Cardiac septum (tissue), 1 donor: Measurements from ENCODE around the gene GNG4. TPM values are rescaled to one million over a fixed set of nuclear protein-coding genes. Genes with fewer than 3 reads are reported as not detected.
"Not testable (repeated sequence)": the region's sequence is repeated elsewhere in the genome, so short reads cannot be mapped to it uniquely, and the experiment has no call there.

Experiments used
- DNase-seq: peaks from one replicate; pipeline ENCODE4 v3.0.0-alpha.2; 2020; ENCODE audit warnings: low spot score
- intact Hi-C: fragments of 100-400 bp; cut with DNase I; formaldehyde crosslinking; loops from one replicate; pipeline ENCODE4 v1.14.0; 2022
- total RNA-seq: library from RNA; stranded (reverse); fragmentation: NEBNext Ultra II Directional; extraction: Animal tissue kit (Norgen Biotek cat#: 25700); gene quantifications from one replicate; pipeline ENCODE4 v1.2.1, GENCODE V29; 2021
- donor health status: DM: no; HTN: no; CAD: no.

GNG4 gene
- total RNA-seq, 1 donor from 2014 or later: 0.24 TPM

DNA sequence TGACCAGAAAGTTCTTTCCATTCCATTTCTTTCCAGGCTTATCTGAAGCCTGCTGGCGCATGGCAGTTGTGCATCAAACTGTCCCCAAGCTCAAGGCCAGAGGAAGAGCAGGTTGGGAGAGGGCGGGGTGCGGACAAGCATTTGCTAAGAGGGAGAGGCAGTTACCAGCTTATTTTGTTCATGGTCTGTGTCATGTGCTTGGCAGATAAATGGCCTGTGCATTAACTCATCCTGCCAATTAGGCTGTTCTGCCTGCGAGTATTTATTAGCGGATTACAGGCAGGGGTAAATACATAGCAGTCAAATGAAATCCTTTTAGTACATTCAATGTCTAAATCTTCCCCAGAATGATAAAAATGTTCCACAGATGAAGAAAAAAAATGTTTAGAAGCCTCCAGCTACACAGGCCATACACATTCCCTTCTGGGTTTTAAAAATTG lies 96.5 kb downstream of the GNG4 start:
- DNase-seq: no peak
- intact Hi-C loops: no loop called here

DNA sequence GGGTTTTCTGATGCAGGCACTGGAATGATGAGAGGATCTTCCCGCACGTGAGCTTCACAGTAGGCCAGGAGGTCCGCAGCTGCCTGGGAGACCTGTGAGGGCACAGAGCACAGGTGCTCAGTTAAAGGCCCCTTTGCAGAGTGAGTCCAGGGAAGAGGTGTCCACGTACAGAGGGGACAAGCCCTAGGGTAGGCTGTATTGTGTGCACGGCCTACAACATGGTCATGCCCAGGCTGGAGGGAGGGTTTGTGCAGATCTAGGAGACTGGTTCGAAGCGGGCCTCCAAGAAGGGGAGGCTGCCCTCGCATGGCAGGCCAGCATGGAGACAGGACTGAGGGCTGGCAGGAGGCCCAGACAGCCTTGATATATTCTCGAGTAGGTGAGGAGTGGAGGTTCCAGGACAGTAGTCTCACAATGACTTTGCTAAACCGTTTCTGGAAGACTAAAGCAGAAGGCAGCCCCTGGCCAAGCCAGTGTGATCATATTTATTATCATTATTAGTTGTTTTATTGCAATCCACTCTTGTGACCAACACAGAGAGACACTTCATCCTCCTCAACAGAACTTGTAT lies 97.4 kb downstream of the GNG4 start:
- intact Hi-C loops: no loop called here
- DNase-seq: no peak

DNA sequence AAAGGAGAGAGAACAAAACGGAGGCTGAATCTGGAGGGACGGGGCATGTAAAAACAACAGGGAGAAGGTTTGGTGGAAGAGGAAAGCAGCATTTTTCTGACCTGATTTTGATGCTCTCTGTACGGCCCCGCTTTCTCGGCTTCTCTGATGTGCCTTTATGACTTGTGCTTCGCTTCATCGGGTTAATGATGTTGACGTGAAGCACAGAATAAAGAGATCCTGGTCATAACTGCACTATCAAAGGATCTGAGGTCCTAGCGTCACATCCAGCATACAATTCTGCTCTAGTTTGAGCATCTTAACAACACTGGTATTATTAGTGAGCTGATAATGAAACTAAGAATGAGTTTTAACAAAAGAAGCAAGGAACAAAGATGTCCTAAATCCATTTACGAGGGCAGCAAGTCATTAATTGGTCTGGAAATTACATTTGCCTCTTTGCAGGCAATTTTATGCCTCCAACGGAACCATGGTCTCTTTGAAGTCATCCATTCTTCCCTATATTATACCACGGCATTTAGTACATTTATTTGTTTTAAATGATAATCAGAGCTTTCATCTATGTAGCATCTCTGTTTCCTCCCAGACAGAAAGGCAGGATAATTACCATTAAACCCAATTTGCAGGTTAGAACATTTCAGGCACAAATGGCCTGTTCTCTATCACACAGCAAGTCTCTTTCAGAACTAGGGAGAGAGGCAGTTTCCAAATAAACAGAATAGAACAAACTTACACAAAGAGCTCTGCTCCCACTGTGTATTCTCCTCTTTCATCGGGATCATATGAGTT lies 100.0 kb downstream of the GNG4 start:
- intact Hi-C loops: no loop called here
- no peak for DNase-seq

GRCh38 chr1:235546369-235547155 lies 103.0 kb downstream of the GNG4 start:
- DNase-seq: not testable (repeated sequence)

GRCh38 chr1:235545292-235545930 lies 104.2 kb downstream of the GNG4 start:
- no peak for DNase-seq
- intact Hi-C loops: no loop called here

More at GRCh38 chr1:235546369-235547155, 103.0 kb downstream of the GNG4 start:
- intact Hi-C loops: not testable (repeated sequence)

- intact Hi-C loops, DNase-seq: not testable (repeated sequence)
These were observed 106.7 kb downstream of the GNG4 start for GRCh38 chr1:235542845-235543244.

DNA sequence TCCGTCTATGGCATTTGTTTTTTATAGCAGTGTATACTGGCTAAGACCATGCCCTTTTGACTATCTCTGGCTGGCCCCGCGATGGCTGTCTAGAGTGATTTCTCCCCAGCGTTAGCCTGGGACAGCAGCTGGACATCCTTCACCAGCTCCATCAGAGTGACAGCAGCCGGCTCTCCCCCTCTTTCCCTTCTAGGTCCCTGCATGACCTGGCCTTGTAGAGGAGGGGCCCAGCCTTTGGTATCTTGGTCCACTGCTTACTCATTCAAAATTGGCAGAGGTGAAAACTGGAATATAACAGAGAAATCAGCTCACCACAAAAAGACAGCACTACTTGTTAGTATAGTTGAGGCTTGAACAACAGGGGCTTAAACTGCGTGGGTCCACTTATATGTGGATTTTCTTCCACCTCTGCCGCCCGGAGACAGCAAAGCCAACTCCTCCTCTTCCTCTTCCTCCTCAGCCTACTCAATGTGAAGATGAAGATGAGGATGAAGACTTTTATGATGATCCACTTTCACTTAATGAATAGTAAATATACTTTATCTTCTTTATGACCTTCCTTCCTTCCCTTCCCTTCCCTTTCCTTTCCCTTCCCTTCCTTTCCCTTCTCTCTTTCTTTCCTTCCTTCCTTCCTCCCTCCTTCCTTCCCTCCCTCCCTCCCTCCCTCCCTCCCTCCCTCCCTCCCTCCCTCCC lies 116.0 kb downstream of the GNG4 start:
- no peak for DNase-seq
- intact Hi-C loops: no loop called here

DNA sequence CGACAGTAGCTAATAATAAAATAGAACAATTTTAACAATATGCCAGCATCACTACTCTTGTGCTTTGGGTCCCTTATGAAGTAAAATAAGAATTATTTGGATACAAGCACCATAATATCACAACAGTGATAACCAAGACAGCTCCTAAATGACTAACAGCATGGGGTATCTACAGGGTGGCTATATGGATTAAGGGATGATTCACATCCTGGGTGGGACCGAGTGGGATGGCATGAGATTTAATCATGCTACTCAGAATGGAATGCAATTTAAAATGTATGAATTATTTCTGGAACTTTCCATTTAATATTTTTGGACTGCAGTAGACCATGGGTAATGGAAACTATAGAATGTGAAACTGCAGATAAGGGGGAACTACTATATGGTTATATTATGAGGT lies 117.2 kb downstream of the GNG4 start:
- DNase-seq: no peak
- intact Hi-C loops: no loop called here

DNA sequence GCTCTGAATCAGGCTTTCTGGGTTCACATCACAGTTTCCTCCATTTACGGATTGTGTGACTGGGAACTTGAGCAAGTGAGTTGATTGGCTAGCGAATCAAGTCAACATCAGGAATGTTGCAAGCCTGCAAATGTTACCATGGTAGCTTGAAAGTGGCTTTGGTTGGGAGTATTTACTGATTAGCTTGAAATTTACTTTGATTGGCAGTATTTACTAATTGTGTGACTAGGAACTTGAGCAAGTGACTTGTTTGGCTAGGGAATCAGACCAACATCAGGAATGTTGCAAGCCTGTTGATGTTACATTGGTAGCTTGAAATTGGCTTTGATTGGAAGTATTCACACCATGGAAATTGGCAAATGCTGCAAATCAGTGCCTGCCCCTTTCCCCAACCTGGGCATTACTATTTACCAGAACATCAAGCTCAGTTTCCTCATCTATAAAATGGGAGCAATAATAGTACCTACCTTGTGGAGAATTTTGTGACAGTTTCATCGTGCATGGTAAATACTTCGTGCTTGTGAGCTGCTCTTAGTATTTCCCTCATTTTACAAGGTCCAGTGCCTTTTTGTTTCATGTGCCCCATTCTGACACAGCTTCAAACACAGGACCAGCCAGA lies 122.3 kb downstream of the GNG4 start:
- no peak for DNase-seq
- intact Hi-C loops: no loop called here

- no peak for DNase-seq
- intact Hi-C loops: no loop called here
These were observed 124.3 kb downstream of the GNG4 start for GRCh38 chr1:235525314-235525713.

- intact Hi-C loops: no loop called here
- no peak for DNase-seq
These were observed 132.6 kb downstream of the GNG4 start for GRCh38 chr1:235516862-235517446.

- intact Hi-C loops: no loop called here
These were observed 133.6 kb downstream of the GNG4 start for GRCh38 chr1:235515844-235516512.

GRCh38 chr1:235513495-235514366 lies 135.9 kb downstream of the GNG4 start:
- no peak for DNase-seq
- intact Hi-C loops: loop anchor here (5.0 kb wide), 1 partner anchor 269 kb away; no protein-coding TSS in a partner anchor

More at GRCh38 chr1:235515844-235516512, 133.6 kb downstream of the GNG4 start:
- no peak for DNase-seq

DNA sequence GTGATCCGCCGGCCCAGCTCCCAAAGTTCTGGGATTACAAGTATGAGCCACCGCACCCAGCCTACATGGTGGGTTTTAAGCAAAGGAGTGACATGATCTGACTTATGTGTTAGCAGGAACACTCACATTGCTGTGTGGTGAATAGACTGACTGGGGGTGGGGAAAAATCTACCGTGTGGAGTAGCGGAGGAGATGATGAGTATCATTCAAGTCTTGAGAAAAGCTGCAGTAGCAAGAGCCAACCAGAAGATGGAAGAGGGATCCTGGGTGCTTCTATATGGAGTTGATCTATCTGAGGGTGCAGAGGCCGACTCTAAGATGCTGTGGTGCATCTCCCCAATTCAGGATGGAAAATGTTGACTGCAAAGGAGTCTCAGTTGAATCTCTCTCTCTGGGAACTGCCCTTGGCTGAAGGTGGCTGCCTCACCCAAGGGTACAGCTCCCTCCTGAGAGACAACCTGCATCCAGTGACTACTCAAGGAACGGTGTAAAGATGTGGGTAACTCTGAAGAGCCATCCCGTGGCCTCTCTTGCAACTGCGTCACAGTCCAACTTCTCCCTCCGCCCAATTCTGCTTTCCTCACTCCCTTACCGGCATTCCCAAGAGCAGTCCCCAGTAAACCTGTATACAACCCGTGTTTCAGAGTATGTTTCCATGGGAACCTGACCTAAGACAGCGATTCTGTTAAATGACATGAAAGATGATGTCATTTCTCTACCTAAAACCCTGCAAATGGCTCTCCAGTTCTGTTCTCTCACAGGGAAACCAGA lies 137.9 kb downstream of the GNG4 start:
- intact Hi-C loops: loop anchor here (5.0 kb wide), 1 partner anchor 271 kb away; no protein-coding TSS in a partner anchor
- no peak for DNase-seq

DNA sequence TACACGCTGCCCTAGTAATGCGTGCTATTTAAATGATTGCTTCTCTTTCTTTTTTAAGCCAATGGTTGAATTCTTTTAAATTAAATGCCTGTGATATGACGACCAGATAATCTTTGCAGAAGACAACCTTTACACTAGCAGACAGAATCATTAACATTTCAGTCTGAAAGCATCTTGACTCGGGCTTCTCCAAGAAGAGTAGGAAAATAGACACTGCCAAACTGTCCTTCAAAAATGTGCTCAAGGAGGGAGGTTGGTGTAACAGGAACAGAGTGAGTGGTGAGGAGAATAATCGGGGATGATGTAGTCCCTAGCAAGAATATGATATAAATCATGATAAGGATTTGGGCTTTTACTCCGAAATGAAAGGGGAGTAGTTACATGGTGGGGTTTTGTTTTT lies 138.8 kb downstream of the GNG4 start:
- intact Hi-C loops: loop anchor here (5.0 kb wide), 1 partner anchor 271 kb away; no protein-coding TSS in a partner anchor
- no peak for DNase-seq

GRCh38 chr1:235507623-235508022 lies 142.0 kb downstream of the GNG4 start:
- DNase-seq: no peak
- intact Hi-C loops: loop anchor here (10.0 kb wide), 3 partner anchors 357 to 1017 kb away; partner anchors contain the start of genes LGALS8, LYST and NID1
